CD4-positive, alpha-beta T cell treated with Interleukin-6 for 4 hours (primary cell): Measurements from ENCODE around the gene NFIB.

Experiments used
- DNase-seq: peaks from one replicate; pipeline ENCODE4 v3.0.0-alpha.2; 2020; ENCODE audit warnings: mixed read lengths

Gene NFIB

GRCh38 chr9:14303521-14303920 is 10.4 kb downstream of the NFIB start:
- no peak for DNase-seq

GRCh38 chr9:14303100-14303499 is 10.8 kb downstream of the NFIB start:
- DNase-seq = no peak

GRCh38 chr9:14302405-14302804 is 11.5 kb downstream of the NFIB start:
- DNase-seq = no peak

- no peak for DNase-seq
Measured at GRCh38 chr9:14301583-14302021, 12.3 kb downstream of the NFIB start.

- DNase-seq = no peak
Measured at GRCh38 chr9:14301006-14301405, 12.9 kb downstream of the NFIB start.

- DNase-seq = no peak
Measured at GRCh38 chr9:14300588-14300987, 13.4 kb downstream of the NFIB start.

- DNase-seq = no peak
Measured at GRCh38 chr9:14300040-14300439, 13.9 kb downstream of the NFIB start.

GRCh38 chr9:14298601-14299022 is 15.3 kb downstream of the NFIB start:
- DNase-seq = no peak

GRCh38 chr9:14296495-14297113 is 17.3 kb downstream of the NFIB start:
- DNase-seq = no peak

GRCh38 chr9:14294659-14295058 is 19.3 kb downstream of the NFIB start:
- no peak for DNase-seq

- DNase-seq = no peak
Measured at GRCh38 chr9:14293801-14294200, 20.1 kb downstream of the NFIB start.

GRCh38 chr9:14292181-14292739 is 21.7 kb downstream of the NFIB start:
- no peak for DNase-seq

- DNase-seq = no peak
Measured at GRCh38 chr9:14289916-14290315, 24.0 kb downstream of the NFIB start.

GRCh38 chr9:14288433-14288832 is 25.5 kb downstream of the NFIB start:
- no peak for DNase-seq

GRCh38 chr9:14286121-14286520 is 27.8 kb downstream of the NFIB start:
- DNase-seq = no peak

GRCh38 chr9:14283276-14283675 is 30.7 kb downstream of the NFIB start:
- DNase-seq = no peak

GRCh38 chr9:14281876-14282275 is 32.1 kb downstream of the NFIB start:
- no peak for DNase-seq

GRCh38 chr9:14281136-14281795 is 32.7 kb downstream of the NFIB start:
- no peak for DNase-seq

GRCh38 chr9:14279671-14280070 is 34.3 kb downstream of the NFIB start:
- no peak for DNase-seq

GRCh38 chr9:14278291-14278721 is 35.6 kb downstream of the NFIB start:
- no peak for DNase-seq

- DNase-seq = no peak
Measured at GRCh38 chr9:14277761-14278160, 36.2 kb downstream of the NFIB start.

- no peak for DNase-seq
Measured at GRCh38 chr9:14277244-14277643, 36.7 kb downstream of the NFIB start.

- no peak for DNase-seq
Measured at GRCh38 chr9:14275331-14275730, 38.6 kb downstream of the NFIB start.

- no peak for DNase-seq
Measured at GRCh38 chr9:14273696-14274121, 40.2 kb downstream of the NFIB start.
